KBM-7 (cell line): ENCODE measurements around the gene TBC1D13.
"Not testable (repeated sequence)": the region's sequence is repeated elsewhere in the genome, so short reads cannot be mapped to it uniquely, and the experiment has no call there.

Experiments used
- DNase-seq: peaks from one replicate; pipeline ENCODE4 v3.0.0-alpha.2; 2015
- in situ Hi-C: fragments of 300-500 bp; cut with MboI; formaldehyde crosslinking; loops from 2 replicates; pipeline ENCODE4 v1.14.3; 2020; ENCODE audit warnings: low sequenced_read_pairs, low pct_unique_long_range_greater_than_20kb, mixed read lengths

TBC1D13 gene

DNA sequence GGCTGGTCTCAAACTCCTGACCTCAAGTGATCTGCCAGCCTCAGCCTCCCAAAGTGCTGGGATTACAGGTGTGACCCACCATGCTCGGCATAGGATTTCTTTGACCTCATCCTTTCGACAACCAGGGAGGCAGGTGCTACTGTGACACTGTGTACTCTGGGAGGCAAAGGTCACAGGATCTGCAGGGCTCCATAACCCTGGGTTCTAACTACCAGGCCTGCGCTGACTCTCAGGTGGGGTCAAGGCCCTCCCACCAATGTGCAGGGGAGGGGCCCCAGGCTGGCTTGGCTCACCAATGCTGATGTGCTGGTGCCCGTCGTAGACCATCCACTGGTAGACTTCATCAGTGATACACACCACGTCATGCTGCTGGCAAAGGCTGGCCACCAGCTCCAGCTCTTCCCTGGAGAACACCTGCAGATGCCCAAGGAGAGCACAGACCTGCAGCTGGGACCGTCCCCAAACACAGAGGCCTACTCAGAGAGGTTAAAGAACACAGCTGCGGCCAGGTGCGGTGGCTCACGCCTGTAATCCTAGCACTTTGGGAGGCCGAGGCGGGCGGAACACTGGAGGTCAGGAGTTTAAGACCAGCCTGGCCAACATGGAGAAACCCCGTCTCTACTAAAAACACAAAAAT, 49.6 kb downstream of the TBC1D13 start:
- in situ Hi-C loops = no loop called here
- DNase-seq = no peak

GRCh38 chr9:128838338-128838737, 51.3 kb downstream of the TBC1D13 start:
- no peak for DNase-seq
- in situ Hi-C loops = no loop called here

DNA sequence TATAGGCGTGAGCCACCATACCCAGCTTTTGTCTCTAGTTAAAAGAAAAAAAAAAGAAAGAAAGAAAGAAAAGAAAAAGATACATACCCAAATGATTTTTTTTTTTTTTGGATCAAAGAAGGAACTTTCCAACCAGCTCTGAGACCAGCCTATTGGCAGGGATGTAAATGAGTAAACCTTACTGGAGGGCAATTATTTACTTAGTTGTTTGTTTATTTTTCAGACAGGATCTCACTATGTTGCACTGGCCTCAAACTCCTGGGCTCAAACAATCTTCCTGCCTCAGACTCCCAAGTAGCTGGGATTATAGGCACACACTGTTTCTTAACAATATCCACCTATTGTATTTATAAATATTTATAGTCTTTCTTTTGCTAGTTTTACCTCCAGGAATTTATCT, 53.5 kb downstream of the TBC1D13 start:
- no peak for DNase-seq
- in situ Hi-C loops = no loop called here

DNA sequence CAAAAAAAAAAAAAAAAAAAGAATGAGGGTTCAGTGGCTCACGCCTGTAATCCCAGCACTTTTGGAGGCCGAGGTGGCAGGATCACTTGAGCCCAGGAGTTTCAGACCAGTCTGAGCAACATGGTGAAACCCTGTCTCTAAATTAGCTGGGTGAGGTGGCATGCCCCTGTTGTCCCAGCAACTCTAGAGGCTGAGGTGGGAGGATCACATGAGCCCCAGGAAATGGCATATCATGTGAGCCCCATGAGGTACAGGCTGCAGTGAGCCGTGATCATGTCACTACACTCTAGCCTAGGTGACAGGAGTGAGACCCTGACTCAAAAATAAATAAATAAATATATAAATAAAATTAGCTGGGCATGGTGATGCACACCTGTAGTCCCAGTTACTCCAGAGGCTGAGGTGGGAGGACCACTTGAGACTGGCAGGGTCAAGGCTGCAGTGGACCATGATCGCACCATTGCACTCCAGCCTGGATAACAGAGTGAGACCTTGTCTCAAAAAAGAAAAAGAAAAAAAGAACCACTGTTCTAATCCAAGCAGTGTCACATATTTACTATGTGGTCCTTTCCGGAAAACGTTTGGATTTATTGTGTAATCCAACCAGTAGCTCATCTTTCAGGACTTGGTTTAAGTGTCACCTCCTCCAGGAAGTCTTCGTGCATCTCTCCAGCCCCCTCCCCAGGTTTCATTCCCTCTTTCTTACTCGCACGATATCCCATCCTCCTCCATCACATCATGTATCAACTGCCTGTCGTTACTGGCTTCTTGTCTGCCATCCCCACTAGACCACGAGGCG, 54.8 kb downstream of the TBC1D13 start:
- in situ Hi-C loops = no loop called here

GRCh38 chr9:128843171-128843570, 56.1 kb downstream of the TBC1D13 start:
- in situ Hi-C loops, DNase-seq: not testable (repeated sequence)

More for the DNA sequence above, 54.8 kb downstream of the TBC1D13 start:
- DNase-seq = no peak

DNA sequence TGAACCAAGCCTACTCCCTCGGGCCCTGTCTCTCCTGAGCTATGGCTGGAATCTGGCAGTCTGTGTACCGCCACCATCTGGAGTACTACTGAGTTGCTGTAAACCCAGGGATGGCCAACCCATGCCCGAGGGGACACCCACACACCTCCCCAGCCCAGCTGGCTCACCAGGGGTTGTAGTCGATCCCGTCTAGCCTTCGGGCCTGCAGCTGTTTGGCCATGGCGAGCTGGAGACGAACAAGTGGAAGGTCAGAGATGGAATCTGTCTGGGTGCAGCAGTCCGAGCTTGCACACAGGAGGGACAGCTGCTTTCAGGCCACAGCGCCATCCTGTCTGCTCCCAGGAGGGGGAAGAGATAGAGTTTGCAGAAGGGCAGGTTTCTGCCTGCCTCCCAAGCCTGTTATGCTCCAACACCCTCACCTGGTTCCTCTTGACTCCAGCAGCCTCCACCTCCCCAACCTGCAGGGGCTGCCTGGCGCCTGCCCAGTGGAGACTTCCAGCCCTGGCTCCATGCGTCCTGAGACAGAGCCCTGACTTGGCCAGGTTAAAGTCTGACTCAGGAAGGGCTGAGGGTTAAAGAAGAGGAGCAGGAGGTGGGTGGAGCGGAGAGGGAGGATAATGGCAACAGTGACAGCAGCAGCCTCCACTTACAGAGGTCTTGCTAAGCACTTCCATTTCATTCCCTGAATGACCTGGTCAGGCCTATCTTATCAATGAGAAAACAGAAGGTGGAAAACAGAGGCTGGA, 58.3 kb downstream of the TBC1D13 start:
- no peak for DNase-seq

GRCh38 chr9:128846680-128847030, 59.6 kb downstream of the TBC1D13 start:
- in situ Hi-C loops = no loop called here

More for the DNA sequence above, 58.3 kb downstream of the TBC1D13 start:
- in situ Hi-C loops = no loop called here

DNA sequence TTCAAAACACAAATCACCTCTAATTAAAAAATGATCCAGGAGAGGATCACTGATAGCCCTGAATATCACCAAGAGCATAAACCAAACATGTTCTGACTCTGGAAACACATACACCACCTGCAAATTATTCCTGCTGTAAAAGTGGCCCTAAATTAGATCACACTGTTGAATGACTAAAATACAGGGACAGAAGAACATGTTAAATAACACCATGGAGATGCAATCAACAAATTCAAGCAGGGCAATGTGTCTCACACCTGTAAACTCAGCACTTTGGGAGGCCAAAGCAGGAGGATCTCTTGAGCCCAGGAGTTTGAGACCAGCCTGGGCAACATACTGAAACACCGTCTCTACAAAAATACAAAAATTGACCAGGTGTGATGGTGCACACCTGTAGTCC, 60.8 kb downstream of the TBC1D13 start:
- in situ Hi-C loops = no loop called here
- no peak for DNase-seq

More at GRCh38 chr9:128846680-128847030, 59.6 kb downstream of the TBC1D13 start:
- DNase-seq = no peak

- DNase-seq, in situ Hi-C loops: not testable (repeated sequence)
Observed at GRCh38 chr9:128851024-128851423, 64.0 kb downstream of the TBC1D13 start.

- DNase-seq = peak; percentile 65
- in situ Hi-C loops = not testable (repeated sequence)
Observed at GRCh38 chr9:128851779-128852600, 64.9 kb downstream of the TBC1D13 start.

DNA sequence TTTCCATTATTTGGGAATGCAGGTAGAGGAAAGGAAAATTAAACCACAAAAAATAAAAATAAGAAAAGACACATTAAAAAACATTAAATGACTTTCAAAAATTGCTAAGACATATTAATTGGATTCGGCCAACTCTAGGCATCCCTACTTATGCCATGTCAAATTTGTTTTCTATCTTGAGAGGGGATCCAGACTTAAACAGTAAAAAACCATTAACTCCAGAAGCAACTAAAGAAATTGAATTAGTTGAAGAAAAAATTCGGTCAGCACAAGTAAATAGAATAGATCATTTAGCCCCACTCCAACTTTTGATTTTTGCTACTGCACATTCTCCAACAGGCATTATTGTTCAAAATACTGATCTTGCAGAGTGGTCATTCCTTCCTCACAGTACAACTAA, 65.6 kb downstream of the TBC1D13 start:
- not testable (repeated sequence) for DNase-seq

DNA sequence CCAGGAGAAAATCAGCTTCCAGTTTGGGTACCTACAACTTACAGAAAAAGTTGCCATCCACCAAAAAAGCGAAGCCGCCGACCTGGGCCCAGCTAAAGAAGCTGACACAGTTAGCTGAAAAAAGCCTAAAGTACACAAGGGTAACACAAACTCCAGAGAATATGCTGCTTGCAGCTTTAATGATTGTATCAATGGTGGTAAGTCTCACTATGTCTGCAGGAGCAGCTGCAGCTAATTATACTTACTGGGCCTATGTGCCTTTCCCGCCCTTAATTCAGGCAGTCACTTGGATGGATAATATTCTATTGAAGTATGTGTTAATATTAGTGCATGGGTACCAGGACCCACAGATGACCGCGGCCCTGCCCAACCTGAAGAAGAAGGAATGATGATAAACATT, 67.4 kb downstream of the TBC1D13 start:
- in situ Hi-C loops, DNase-seq: not testable (repeated sequence)

More for the DNA sequence above, 65.6 kb downstream of the TBC1D13 start:
- in situ Hi-C loops = not testable (repeated sequence)

GRCh38 chr9:128858476-128858875, 71.4 kb downstream of the TBC1D13 start:
- in situ Hi-C loops, DNase-seq: not testable (repeated sequence)
